Measurements from ENCODE around the gene RFX2. TPM values are rescaled to one million over a fixed set of nuclear protein-coding genes. Genes with fewer than 3 reads are reported as not detected.

The RFX2 gene
- total RNA-seq, 1 donor from 2014 or later = 3.9 TPM

DNA sequence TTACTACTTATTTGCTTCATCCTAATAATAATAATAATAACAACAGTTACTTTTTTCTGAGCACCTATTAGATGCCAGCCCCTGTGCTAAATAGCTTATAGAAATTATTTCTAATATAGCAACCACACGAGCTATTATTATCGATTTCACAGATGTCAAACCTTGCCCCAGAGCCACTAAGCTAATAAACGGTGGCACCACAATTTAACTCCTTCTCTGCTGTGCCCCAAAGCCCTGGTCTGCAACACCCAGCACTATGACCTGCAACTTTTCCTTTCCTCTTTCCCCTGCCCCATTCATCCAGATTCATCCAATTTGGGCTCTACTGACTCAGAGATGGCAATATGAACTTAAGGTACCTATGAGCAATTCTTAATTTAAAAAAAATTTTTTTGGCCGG lies 6.4 kb downstream of the RFX2 start:
- DNase-seq (ENCODE audit: low read depth) = no peak

DNA sequence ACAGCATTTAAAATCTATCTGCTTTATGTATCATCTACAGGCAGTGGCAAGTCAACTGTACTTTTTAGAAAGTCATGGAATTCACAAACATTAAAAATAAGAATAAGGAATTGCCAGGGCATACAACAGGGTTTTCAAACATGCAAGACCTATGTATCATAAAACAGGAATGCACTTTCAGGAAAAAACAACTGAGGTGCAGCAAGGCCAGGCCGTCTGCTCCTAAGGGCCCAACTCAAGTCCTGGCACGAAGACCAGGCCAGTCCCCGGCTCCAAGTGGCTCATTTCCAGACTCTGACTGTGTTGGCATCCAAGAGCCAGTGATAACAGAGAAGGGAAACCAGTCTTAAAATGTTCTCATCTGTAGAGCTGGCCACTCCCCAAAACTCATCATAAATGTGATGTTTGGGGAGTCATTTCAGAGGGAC lies 7.1 kb downstream of the RFX2 start:
- DNase-seq (ENCODE audit: low read depth) = peak; percentile 43

DNA sequence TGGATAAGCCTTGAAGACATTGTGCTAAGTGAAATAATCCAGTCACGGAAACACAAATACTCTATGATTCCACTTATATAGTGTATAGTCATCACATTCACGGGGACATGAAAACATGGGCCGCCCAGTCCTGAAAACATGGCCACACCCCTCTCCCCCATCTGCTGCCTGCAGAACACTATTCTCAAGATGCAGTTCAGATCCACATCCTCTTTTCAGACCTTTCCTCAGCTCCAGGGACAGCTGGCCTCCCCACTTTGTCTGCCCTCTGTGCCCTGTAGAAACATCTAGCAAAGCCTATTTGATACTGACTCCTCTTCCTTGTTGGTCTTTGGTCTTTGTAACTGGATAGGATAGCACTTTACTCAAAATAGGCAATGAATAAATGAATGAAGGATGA lies 8.3 kb downstream of the RFX2 start:
- DNase-seq (ENCODE audit: low read depth) = no peak

DNA sequence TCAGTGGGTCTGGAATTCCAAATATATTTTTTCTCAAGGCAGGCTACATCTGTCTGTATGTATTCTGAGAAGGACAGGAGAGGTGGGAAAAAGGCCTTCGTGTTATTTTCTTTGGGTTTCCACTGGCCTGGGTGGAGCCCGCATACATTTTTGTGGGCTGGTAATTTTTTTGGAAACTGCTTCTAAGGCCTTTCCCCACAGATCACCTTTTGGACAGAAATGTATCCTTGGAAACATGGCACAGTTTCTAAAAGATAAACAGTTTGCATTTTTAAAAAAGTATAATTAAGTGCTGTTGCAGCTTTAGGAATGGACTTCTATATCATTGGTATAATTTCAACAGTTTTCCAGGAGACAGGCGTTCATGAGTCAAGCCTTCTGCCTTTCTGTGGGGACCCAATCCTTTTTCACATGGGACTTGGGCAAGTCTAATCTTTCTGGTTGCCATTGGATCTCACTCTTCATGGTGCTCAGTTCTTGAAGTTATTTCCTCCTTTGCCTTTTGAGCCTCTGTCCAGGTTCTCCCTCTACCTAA lies 8.9 kb downstream of the RFX2 start:
- DNase-seq (ENCODE audit: low read depth) = no peak

DNA sequence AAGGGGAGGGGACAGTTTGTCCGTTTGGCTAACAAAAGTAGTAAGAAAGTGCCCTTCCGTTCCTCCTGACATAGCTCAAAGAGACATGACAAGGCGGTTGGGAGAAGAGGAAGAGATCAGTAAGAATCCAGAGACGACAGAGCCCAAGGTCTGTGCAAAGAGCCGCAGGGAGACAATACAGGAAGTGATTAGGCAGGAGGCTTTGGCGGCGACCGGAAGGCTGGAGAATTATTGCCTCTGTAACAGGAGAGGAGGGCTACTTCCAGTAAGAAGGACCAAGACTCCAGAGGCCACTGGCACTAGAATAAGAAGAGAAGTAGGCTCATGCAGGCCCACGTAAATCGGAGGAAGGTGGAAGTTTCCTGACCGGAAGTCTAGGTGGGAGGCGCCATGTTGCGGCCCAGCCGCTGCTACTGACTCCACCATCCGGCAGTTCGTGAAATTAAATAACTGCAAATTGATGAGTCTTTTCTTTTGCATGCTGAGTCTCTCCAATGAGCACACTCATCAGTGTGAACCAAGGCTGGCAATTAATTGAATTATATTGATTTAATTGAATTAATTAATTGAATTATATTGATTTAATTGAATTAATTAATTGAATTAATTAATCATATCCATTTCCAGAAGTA lies 9.9 kb downstream of the RFX2 start:
- DNase-seq (ENCODE audit: low read depth) = no peak

DNA sequence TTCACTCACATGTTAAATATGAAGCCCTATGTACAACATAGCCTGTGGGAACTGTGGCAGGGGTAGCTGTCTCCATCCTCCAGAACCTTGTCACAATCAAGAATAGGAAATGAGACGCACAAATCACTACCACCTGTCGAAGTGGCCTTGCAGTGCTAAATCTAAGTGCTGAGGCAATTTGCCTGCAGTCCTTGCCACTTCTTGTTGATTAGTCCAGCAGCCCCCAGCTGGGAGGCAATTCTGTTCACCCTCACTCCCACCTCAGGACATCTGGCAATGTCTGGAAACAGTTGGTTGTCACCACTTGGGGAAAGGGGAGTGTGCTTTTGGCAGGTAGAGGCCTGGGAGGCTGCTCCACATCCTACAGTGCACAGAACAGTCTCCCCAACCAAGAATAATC lies 10.7 kb downstream of the RFX2 start:
- DNase-seq (ENCODE audit: low read depth) = no peak

DNA sequence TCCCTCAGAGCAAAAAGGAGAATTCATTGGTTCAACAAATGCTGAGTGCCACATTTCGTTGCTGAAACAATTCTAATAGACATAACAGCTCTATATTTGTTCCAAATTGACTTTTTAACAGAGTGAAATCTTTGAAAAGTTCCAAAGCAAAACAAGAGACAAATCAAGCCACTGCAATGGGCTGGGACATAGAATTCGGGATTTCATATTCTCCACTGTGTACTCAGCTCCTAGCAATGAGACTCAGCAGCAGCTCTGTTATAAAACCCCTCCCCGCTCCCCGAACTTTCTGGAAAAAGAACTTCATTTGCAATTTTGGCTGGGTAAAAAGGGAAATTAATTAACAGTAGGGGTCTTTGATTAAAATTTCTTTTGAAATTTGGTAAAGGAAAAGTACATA lies 11.3 kb downstream of the RFX2 start:
- DNase-seq (ENCODE audit: low read depth) = no peak

DNA sequence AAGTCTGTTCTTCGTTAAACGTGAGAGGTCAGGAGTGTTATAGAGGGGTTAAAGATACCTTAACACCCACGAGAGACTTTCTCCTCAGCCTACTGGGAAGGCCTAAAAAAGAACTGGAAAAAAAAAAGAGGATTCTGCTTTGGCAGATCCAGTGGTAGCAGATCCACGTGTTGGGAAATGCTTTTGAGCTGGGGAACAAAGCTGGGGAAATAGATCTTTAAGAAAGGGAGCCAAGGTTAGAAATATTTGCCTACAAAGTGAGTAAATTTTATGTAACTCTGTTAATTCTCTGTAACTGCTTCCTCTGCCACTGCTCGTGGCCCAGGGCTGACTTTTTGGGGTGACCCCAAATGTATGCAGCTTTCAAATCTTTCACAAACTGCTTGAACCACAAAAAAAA lies 11.7 kb downstream of the RFX2 start:
- DNase-seq (ENCODE audit: low read depth) = no peak

DNA sequence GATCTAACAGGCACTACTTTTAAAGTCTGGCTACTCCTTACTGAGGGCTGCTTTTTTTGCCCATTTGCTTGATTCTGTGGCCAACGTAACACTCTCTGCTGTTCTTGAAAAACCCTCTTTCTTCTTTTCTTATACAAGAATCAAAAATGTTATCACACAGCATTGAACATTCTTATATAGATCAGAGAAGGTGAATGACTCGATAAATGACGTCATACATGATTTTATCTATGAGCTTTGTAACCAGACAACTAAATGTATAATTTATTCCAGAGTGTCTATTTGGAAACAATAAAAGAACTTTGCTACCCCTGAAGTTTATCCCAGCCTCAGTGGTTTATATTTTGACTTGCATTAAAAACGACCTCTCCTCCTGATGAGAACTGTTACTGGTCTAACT lies 12.4 kb downstream of the RFX2 start:
- no peak for DNase-seq (ENCODE audit: low read depth)

DNA sequence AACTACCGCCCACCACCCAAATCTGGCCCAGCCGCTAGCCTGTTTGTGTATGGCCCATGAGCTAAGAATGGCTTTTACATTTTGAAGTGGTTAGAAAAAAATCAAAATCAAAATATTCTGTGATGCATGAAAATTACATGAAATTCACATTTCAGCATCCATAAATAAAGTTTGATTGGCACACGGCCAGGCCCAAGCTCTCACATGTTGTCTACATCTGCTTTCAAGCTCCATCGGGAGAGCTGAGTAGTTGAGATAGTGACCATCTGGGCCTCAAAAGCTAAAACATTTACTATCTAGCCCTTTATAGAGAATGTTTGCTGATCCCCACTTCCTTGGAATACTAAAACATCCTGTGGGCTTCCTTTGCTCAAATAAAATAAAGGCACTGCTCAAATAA lies 14.5 kb downstream of the RFX2 start:
- no peak for DNase-seq (ENCODE audit: low read depth)

DNA sequence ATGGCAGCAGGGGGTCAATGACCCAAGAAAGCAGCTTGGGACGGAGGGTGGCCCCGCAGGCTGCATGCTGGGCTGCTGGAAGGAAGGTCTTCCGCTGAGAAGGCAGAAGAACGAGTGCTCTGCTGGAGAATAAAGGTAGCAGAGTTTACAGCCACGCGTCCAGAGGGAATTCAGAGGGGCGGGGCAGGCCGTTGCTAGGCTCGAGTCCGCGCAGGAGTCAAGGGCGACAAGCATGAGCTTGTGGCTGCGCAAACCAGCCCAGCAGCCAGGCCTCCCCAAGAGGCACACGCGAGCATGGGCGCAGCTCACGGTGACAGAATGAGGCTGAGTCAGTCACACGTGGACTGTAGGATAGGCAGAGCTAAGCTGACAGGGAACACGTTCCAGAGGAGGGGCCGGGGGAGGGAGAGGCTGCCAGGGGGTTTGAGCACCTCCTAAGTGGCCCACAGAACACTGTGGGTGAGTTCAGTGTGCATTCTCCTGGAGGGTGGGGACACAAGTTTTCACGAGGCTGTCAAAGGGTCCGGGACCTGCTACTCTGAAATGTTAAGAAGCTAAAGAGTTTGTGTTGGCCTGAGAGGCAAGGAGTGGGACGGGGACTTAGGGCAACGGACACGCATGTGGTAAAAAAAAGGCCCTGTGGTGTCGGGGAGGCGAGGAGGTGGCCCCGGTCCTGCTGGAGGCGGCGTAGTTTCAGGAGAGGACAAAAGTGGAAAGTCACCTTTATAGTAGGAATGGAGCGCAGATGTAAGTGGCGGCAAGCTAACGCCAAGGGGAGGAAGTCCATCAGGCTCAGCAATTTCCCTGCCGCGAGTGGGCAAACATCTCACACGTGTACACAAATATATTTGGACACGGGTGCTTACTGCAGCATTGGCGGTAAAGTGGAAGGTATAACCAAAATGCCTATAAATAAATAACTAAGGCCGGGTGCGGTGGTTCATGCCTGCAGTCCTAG lies 17.7 kb downstream of the RFX2 start:
- DNase-seq (ENCODE audit: low read depth) = peak; percentile 91

DNA sequence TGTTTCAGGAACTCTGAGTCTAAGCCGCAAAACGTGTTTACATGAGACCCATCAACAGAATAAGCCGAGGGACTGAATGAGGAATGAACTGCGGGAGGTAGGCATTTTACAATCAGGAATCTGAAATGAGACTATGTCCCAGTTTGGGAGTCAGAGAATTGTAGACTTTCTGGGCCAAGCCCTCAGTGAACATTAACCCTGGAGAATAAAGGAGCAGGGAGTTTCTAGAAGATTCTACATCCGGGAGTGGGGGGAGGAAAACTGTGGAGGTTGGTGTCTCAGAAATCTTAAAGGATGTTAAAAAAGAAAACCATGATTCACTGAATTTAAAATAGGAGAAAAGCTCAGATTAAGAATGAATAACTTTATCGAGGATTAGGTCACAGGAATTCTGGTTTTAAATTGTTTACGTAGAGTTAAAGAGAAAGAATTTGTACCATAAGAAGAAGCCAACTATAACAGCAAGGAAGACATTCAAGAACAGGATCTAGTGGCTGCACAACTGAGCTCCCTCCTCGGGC lies 18.5 kb downstream of the RFX2 start:
- DNase-seq (ENCODE audit: low read depth) = peak; percentile 93

DNA sequence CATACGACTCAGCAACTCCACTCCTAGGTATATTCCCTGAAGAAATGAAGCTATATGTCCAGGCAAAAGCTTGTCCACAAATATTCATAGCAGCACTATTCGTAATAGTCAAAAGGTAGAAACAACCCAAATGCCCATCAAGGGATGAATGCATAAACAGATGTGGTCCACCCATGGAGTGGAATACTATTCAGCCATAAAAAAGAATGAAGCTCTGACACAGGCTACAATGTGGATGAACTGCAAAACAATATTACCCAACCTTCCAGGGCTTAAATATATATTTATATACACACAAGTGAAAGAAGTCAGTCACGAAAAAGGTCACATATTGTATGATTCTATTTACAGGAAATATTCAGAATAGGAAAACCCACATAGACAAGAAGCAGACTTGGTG lies 19.7 kb downstream of the RFX2 start:
- DNase-seq (ENCODE audit: low read depth) = no peak

DNA sequence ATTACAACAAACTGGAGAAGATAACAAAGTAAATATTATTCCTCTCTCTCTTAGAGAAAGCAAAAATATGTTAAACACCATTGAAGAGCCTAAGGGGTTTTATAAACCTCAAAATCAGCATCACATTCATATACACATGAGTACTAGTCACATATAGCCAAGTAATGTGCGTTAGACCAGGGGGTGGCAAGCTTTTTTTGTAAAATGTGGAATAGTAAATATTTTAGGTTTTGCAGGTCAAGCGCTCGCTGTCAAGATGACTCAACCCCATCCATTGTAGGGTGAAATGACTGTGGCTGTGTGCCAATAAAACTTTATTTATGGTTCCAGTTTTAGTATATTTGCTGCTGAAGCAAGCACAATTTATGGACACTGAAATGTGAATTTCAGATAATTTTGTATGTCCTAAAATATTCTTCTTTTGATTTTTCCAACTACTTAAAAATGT lies 21.7 kb downstream of the RFX2 start:
- DNase-seq (ENCODE audit: low read depth) = peak; percentile 28

DNA sequence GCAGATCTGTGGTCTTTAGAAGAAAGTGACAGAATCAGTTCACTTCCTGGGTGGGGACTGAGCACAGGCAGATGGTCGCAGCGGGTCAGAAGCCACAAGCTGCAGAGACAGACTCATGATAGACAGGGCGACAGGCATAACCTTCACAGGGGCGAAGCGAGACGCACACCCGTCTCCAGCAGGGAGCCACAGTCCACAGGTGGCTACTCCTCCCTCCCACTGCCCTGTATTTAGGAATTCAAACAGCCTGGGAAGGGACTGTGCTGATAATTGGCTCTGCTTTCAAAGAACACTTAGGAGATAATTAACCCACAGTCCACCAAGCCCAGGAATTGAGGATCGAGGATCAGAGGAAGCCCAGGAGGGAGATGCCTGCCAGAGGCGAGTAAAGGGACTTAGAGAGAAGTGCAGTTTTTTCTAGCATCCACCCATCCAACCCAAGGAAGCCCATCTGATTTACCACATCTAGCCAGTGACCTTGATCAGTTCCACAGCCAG lies 23.2 kb downstream of the RFX2 start:
- DNase-seq (ENCODE audit: low read depth) = peak; percentile 82

DNA sequence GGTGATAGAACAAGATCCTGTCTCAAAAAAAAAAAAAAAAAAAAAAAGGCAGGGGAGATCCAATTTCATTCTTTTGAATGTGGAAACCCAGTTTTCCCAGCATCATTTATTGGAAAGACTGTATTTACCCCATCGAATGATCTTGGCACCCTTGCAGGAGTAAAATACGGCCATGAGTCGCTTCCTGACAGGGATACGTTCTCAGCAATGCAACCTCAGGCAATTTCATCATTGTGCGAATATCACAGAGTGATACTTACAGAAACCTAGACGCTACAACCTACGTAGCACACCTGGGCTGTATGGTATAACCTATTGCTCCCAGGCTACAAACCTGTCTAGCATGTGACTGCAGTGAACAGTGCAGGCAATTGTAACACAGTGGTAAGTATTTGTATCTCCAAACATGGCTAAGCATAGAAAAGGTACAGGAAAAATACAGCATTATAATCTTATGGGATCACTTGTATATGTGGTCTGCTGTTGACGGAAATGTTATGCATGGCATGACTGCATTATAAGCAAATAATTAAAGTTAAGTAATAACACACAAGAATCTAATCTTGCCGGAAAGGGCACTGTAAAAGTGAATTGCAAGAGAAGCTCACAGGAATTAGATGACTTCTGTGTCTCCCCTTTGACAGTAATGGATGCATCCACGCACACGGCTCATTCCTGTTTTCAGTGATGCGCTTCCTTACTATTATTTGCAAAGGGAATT lies 24.1 kb downstream of the RFX2 start:
- DNase-seq (ENCODE audit: low read depth) = no peak

DNA sequence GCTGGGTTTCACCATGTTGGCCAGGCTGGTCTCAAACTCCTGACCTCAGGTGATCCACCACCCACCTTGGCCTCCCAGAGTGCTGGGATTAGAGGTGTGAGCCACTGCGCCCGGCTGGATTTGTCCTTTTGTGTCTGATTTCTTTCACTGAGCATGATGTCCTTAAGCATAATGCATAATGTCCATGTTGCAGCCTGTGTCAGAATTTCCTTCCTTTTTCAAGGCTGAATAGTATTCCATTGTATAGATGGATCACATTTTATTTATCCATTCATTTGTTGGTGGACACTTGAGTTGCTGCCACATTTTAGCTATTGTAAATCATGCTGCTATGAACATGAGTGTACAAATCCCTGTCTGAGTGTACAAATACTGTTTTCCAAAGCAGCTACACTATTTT lies 25.5 kb downstream of the RFX2 start:
- no peak for DNase-seq (ENCODE audit: low read depth)

DNA sequence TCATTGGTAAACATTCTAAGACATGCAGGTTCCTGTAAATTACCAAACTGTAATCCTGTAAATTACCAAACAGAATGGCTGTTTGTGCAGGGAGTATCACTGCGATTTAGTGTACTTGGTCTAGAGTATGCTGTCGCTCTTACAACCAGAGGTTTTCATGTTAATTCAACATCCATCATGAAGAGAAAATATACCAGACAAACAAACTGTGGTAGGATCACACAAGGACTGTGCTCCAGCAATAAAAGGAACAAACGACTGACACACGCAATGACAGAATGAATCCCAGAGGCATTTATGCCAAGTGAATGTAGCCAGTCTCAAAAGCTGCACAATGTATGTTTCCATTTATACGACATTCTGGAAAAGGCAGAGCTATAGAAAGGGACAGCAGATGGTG lies 31.2 kb downstream of the RFX2 start:
- no peak for DNase-seq (ENCODE audit: low read depth)

DNA sequence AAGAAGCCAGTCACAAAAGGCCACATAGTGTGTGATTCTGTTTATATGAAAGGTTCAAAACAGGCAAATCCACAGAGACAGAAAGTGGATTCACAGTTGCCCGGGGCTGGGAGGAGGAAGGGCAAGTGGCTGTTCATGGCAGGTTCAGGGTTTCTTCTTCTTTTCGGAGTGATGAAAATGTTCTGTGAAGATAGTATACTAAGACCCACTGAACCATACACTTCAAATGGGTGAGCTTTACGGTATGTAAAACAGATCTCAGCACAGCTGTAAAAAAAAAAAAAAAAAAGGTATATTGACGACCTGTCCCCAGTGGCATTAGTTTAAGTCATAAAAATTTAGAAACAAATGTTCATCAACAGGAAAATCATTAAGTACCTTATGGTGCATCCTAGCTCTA lies 32.2 kb downstream of the RFX2 start:
- DNase-seq (ENCODE audit: low read depth) = no peak

DNA sequence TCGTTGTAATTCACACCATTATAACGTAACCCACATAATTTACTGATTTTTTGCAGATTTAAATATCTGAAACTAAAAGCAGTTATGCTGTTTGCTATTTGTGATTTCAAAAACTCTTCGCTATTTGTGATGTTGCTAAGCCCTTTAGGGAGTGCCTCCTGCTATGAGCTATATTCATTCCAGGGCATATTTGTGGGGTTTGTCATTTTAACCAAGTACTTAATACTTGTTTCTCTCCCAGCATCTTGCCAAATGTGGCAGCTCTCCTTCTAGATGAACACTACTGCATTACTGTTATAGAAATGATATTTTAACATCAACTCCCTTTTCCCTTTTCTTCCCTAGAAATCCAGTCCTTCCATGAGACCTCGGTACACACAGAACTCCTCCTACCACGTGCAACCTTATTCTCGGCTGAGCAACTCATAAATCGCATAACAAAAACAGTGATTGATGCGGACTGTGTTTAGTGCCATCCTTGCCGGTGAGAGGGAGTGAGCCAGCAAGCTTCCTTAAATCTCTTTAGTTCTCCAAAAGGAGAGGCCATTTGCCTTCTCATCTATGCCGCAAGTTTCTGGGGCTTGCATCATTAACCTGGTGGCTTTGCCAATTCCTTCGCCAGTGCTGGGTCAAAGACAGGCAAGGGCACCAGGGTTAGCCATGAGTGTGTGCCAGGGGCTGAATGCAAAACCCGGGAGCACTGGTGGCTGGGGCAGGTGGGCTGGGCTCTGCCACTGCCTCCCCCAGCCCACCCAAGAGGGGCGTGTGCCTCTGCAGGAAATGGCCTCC lies 33.4 kb downstream of the RFX2 start:
- peak; percentile 73 for DNase-seq (ENCODE audit: low read depth)

DNA sequence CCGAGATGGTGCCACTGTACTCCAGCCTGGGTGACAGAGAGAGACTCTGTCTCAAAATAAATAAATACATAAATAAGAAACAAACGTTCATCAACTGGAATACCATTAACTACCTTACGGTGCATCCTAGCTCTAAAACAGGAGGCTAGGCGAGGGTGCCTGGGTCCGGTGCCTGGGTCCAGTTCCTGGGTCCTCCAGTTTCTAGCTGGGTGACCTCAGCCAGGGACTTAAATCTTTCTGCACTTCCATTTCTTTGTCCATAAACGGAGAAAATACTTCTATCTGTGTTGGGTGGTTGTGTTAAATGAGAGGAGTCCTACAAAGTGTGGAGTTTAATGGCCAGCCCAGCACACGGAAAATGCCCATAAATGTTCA lies 34.0 kb downstream of the RFX2 start:
- no peak for DNase-seq (ENCODE audit: low read depth)
